ENCODE results near the gene VPS13D.

The VPS13D gene

DNA sequence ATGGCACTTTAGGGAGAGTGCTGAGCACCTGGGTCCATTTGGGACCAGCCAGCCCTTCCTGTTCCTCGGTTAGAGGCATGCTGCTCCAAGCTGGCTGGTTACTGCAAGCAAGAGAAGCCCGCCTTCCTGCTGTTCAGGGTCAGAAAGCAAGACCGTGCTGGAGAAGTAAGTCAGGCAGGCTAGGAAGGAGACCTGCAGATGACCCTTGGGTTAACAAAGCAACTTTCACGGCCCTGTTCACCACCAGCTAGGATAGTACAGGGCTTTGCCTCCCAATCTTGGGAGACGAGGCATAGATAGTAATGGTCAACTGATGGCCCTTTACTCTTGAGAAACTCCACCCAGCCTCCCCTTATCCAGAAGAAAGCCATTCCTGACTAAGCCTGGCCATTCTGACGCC lies 252.1 kb downstream of the VPS13D start:
- TF ChIP-seq, protein P1, sequence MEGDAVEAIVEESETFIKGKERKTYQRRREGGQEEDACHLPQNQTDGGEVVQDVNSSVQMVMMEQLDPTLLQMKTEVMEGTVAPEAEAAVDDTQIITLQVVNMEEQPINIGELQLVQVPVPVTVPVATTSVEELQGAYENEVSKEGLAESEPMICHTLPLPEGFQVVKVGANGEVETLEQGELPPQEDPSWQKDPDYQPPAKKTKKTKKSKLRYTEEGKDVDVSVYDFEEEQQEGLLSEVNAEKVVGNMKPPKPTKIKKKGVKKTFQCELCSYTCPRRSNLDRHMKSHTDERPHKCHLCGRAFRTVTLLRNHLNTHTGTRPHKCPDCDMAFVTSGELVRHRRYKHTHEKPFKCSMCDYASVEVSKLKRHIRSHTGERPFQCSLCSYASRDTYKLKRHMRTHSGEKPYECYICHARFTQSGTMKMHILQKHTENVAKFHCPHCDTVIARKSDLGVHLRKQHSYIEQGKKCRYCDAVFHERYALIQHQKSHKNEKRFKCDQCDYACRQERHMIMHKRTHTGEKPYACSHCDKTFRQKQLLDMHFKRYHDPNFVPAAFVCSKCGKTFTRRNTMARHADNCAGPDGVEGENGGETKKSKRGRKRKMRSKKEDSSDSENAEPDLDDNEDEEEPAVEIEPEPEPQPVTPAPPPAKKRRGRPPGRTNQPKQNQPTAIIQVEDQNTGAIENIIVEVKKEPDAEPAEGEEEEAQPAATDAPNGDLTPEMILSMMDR (IDR thresholded peaks at IDR 0.05): no peak
- no peak overlapping the region for H3K27ac ChIP-seq
- H3K27me3 ChIP-seq: no peaks in the 10 kb centered on the region
- no peaks in the 10 kb centered on the region for H3K4me1 ChIP-seq (ENCODE audit: control insufficient read depth in 1 of 2, insufficient read depth in 1 of 2, low read depth in 1 of 2, low read length in 1 of 2)
- no peak overlapping the region for H3K4me3 ChIP-seq (ENCODE audit: low read depth in 1 of 2, low read length in 1 of 2)
- no peaks in the 10 kb centered on the region for H3K9me3 ChIP-seq
- peaks cover 32% of the 10 kb centered on the region for H3K36me3 ChIP-seq

DNA sequence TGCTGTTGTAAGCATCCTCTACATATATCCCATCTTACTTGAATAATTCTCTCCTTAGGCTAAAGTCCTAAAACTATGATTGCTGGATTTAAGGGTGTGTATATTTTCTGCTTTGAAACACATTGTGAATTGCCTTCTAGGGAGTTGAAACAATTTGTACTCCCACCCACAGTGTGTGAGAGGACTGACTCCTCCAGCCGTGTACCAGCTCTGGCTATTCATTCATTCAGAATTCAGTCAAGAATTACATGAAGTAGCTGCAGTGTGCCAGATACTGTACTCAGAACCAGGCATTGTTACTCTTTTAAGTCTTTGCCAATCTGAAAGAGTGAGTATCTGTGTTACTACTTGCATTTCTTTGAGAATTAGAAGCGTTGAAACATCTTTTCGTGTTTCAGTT lies 253.2 kb downstream of the VPS13D start:
- H3K4me3 ChIP-seq (ENCODE audit: low read depth in 1 of 2, low read length in 1 of 2): no peak overlapping the region
- no peaks in the 10 kb centered on the region for H3K27me3 ChIP-seq
- H3K36me3 ChIP-seq: peaks cover 27% of the 10 kb centered on the region
- H3K9me3 ChIP-seq: no peaks in the 10 kb centered on the region
- TF ChIP-seq, protein P1 (IDR thresholded peaks at IDR 0.05): no peak
- H3K27ac ChIP-seq: no peak overlapping the region
- no peaks in the 10 kb centered on the region for H3K4me1 ChIP-seq (ENCODE audit: control insufficient read depth in 1 of 2, insufficient read depth in 1 of 2, low read depth in 1 of 2, low read length in 1 of 2)

DNA sequence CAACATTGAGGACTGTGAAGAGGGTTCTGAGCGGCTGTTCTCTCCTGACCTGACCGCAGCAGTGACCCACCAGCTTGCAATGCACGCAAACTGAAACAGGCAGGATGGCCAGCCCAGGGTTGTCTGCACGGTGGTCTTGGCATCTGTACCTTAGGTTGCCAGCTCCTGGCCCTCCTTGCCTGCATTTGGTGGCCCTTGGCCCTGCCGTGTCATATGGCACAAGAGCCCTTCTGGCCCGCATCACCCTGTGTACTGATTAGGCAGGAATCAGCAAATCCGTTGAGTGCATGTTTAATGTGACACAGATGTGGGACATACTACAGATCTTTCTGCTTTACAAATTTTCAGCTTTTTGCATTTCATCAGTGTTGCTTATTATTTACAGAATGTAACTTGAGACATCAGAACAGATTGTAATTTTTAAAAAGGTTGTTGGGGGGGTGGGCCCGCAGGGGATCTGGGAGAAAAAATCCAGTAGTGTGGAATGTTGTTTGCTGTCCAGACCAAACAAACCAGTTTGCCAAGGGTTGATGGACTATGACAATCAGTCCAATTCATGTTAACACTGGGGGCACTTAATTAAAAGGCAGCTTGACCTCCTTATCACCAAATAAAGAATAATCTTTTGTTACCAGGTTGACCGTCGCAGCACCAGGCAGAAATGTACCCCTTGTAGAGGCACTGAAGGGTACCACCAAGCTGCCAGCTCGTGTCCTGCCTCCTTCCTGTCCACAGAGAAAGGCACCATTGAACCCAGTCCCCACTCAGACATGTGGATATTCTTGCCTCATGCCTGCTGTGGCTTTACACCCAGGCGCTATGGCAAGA lies 255.6 kb downstream of the VPS13D start:
- no peaks in the 10 kb centered on the region for H3K27me3 ChIP-seq
- peaks cover 15% of the 10 kb centered on the region for H3K36me3 ChIP-seq
- TF ChIP-seq, protein P1 (IDR thresholded peaks at IDR 0.05): no peak
- H3K4me1 ChIP-seq (ENCODE audit: control insufficient read depth in 1 of 2, insufficient read depth in 1 of 2, low read depth in 1 of 2, low read length in 1 of 2): no peaks in the 10 kb centered on the region
- H3K4me3 ChIP-seq (ENCODE audit: low read depth in 1 of 2, low read length in 1 of 2): no peak overlapping the region
- no peaks in the 10 kb centered on the region for H3K9me3 ChIP-seq
- H3K27ac ChIP-seq: no peak overlapping the region

DNA sequence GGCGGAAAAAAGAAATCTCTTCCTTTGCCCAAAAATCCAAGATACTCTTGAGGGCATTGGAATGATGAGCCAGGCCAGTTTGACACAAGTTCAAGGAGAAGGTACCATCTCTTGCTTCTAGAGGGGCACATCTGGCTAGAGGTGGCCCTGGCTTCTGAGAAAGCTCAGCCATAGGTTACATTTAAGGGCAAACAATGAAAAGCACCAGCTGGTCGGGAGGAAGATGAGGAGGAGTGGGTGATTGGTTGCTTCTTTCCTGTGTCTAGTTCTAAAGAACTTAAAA lies 256.2 kb downstream of the VPS13D start:
- no peak overlapping the region for H3K27ac ChIP-seq
- no peaks in the 10 kb centered on the region for H3K27me3 ChIP-seq
- TF ChIP-seq, protein P1 (IDR thresholded peaks at IDR 0.05): no peak
- H3K4me1 ChIP-seq (ENCODE audit: control insufficient read depth in 1 of 2, insufficient read depth in 1 of 2, low read depth in 1 of 2, low read length in 1 of 2): no peaks in the 10 kb centered on the region
- no peak overlapping the region for H3K4me3 ChIP-seq (ENCODE audit: low read depth in 1 of 2, low read length in 1 of 2)
- no peaks in the 10 kb centered on the region for H3K9me3 ChIP-seq
- peaks cover 15% of the 10 kb centered on the region for H3K36me3 ChIP-seq

DNA sequence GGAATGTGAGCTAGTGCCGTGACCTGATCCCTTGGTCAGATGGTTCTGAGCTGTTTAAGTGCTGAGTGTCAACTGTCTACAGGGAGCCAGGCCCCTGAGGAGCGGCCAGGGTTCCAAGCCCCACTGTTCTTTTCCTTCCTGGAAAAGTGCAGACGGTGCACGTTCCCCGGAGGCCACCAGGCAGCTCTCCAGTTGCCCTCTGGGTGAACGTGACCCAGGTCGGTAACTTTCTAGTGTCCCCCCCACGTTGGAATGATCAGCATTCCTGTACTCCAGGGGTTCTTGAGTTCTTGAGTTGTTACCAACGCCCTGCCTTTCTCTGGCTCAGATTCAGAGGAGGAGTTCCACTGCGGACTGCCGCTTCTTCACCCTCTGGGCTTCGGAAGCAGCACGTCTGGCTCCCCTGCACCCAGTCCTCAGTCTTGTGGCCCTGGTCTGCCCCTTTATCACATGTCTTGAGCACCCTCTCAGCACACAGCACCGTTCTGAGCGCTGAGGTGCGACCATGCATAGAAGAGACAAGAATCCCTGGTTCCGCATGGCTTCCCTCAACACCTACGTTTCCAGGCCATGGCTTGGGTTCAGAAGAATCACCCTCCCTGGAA lies 256.7 kb downstream of the VPS13D start:
- H3K36me3 ChIP-seq: peaks cover 16% of the 10 kb centered on the region
- H3K4me3 ChIP-seq (ENCODE audit: low read depth in 1 of 2, low read length in 1 of 2): no peak overlapping the region
- no peaks in the 10 kb centered on the region for H3K4me1 ChIP-seq (ENCODE audit: control insufficient read depth in 1 of 2, insufficient read depth in 1 of 2, low read depth in 1 of 2, low read length in 1 of 2)
- H3K9me3 ChIP-seq: no peaks in the 10 kb centered on the region
- H3K27me3 ChIP-seq: no peaks in the 10 kb centered on the region
- H3K27ac ChIP-seq: no peak overlapping the region
- TF ChIP-seq, protein P1 (IDR thresholded peaks at IDR 0.05): no peak
